Measurements from ENCODE around the gene CCL27. TPM values are rescaled to one million over a fixed set of nuclear protein-coding genes. Genes with fewer than 3 reads are reported as not detected.
A peak's percentile ranks its signal among the peaks of the same experiment; 100 is the strongest.

CCL27 gene
- total RNA-seq, 4 donors from 2014 or later, result not detected

DNA sequence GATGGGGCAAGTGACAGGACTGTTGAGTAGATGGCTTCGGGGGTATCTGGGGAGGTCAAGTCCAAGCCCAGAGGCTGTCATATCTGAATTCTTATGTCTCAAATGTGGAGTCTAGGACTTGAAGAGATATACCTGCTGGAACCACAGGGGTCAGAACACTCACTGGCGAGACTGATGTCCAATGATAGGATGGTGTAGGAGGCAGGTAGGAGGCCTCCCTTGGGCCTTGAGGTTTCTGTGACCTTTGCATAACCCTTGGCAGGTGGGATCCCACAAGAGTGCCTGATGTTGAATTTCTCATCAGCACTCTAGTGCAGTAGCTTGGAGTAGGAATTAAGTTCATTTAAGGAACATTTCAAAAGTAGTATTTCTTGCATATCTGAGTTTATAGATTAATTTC lies 44.7 kb upstream of the CCL27 start:
- Histone ChIP-seq H3K36me3 (no peaks in the 10 kb centered on the region), H3K4me1 (peaks cover 0 to 14% (median 9%) of the 10 kb centered on the region in 4 donors), H3K4me3 (no peak overlapping the region), H3K9me3 (no peaks in the 10 kb centered on the region), H3K27me3 (no peaks in the 10 kb centered on the region), H3K27ac (replicated peaks in 1 of 4) (no peak overlapping the region)
- no peak for DNase-seq (ENCODE audit: extremely low spot score)
- WGBS, result 98% methylated on average over 2 of the region's 2 CpGs
- intact Hi-C loops (cut with DNase I), result loop anchor here (10.0 kb wide), 1 partner anchor 278 kb away; the partner anchor contains the start of gene DNAJB5
- TF ChIP-seq EP300 (IDR thresholded peaks at IDR 0.05) (no peak), POLR2AphosphoS5 (IDR thresholded peaks at IDR 0.05) (no peak), POLR2A (IDR thresholded peaks at IDR 0.05; ENCODE audit: low read depth) (no peak)
- TF ChIP-seq, protein P1, sequence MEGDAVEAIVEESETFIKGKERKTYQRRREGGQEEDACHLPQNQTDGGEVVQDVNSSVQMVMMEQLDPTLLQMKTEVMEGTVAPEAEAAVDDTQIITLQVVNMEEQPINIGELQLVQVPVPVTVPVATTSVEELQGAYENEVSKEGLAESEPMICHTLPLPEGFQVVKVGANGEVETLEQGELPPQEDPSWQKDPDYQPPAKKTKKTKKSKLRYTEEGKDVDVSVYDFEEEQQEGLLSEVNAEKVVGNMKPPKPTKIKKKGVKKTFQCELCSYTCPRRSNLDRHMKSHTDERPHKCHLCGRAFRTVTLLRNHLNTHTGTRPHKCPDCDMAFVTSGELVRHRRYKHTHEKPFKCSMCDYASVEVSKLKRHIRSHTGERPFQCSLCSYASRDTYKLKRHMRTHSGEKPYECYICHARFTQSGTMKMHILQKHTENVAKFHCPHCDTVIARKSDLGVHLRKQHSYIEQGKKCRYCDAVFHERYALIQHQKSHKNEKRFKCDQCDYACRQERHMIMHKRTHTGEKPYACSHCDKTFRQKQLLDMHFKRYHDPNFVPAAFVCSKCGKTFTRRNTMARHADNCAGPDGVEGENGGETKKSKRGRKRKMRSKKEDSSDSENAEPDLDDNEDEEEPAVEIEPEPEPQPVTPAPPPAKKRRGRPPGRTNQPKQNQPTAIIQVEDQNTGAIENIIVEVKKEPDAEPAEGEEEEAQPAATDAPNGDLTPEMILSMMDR (IDR thresholded peaks at IDR 0.05), result no peak

DNA sequence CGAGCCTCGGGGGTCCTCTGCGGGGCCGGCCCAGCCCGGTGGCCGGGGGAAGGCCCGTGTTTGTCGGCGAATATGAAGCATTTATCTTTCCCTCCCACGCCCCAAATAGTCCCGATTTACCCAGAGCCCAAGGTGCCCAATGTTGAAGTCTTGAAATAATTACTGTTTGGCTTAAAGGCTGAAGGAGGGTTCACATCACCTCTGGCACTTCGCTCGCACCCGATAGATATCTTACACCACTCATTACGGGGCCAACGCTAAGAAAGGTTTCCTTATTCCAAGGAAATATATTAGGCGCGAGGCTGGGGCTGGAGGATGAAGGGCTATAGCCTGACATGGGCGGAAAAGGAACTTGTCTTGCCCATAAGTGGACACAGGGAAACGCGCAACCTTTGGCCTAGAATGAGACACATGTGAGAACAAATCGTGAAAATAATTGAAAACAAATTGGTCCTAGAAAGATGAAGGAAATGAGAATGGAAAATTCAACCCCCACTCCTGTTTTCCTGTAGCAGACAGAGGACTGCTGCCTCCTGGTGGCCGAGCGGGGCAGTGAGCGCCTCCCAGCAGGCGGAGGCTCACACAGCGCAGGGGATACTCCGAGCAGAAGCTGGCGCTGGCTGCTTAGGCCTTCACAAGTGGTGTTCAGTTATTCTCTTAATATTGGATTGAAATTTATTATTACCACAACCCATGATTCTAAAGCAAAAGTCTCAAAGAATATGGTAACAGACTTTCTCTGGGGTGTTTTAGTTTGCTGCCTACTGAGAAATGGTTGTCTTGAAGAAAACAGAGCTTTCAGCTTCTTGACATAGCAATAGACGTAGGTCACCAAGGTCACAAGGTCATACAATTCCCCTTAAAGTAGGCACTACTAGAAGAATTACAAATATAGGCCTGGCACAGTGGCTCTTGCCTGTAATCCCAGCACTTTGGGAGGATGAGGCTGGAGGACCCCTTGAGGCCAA lies 39.6 kb upstream of the CCL27 start:
- Histone ChIP-seq H3K27me3 (no peaks in the 10 kb centered on the region), H3K36me3 (no peaks in the 10 kb centered on the region), H3K4me3 (peak overlapping the region; percentile 72 to 92 (median 76))

DNA sequence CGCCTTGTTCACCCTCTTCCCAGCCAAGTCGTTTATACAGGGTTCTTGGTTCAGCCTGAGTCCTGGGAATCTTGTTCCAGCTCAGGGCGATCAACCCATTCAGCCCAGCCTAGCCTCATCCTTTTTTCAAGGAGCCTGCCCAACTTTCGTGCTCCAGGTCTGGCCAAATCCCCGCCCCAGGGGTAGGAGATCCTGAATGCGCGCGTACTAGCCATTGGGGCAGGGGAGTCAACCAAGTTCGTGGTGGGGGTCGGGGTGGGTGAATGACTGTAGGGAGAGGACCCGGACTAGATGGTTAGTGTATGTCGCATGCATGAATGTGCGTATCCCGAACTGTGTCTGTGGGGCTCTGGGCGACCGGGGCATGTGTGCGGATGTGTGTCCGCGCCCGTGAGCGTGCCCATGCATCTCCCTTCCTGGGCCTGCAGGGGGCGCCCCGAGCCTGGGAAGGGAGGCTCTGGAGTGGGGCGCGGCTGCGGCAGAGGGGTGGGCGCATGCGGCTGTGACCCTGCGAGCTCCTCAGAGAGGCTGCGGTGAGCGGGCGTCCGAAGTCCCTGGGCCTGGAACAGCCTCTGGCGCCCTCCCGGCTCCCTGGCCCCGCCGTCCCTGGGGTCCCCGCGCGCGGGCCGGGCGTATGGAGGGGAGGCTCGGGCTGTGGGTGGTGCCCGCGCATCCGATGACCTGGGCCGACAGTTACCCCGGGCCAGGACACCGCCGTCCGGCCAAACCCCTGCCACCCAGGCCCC lies 38.7 kb upstream of the CCL27 start:
- H3K27me3 ChIP-seq, result no peaks in the 10 kb centered on the region
- H3K4me3 ChIP-seq, result peak overlapping the region; percentile 72 to 92 (median 76)
- peak overlapping the region; percentile 80 to 90 (median 86) for H3K27ac ChIP-seq (replicated peaks in 1 of 4)
- peaks cover 4 to 20% (median 11%) of the 10 kb centered on the region in 4 donors for H3K4me1 ChIP-seq
- intact Hi-C loops (cut with DNase I), result loop anchor here (2.0 to 10.0 kb wide), 4 partner anchors 34 to 284 kb away; partner anchors contain the start of gene DNAJB5
- no peaks in the 10 kb centered on the region for H3K36me3 ChIP-seq
- TF ChIP-seq POLR2A (IDR thresholded peaks at IDR 0.05; ENCODE audit: low read depth), result no peak
- TF ChIP-seq EP300 (IDR thresholded peaks at IDR 0.05), result no peak
- TF ChIP-seq, protein P1 (IDR thresholded peaks at IDR 0.05), result peak; percentile 87 to 98 (median 96)
- peak; percentile 38 to 65 for TF ChIP-seq POLR2AphosphoS5 (IDR thresholded peaks at IDR 0.05)
- DNase-seq (ENCODE audit: extremely low spot score), result no peak
- 18% methylated on average over 24 of the region's 52 CpGs for WGBS
- no peaks in the 10 kb centered on the region for H3K9me3 ChIP-seq

More for the DNA sequence above, 39.6 kb upstream of the CCL27 start:
- TF ChIP-seq POLR2AphosphoS5 (IDR thresholded peaks at IDR 0.05) (peak; percentile 53 to 72), POLR2A (IDR thresholded peaks at IDR 0.05; ENCODE audit: low read depth) (no peak), EP300 (IDR thresholded peaks at IDR 0.05) (no peak)
- TF ChIP-seq, protein P1 (IDR thresholded peaks at IDR 0.05), result peak; percentile 97 to 99 (median 98)
- Histone ChIP-seq H3K9me3 (no peaks in the 10 kb centered on the region), H3K4me1 (peaks cover 4 to 20% (median 11%) of the 10 kb centered on the region in 4 donors), H3K27ac (replicated peaks in 1 of 4) (peak overlapping the region; percentile 80 to 90 (median 86))
- peak; percentile 93 for DNase-seq (ENCODE audit: extremely low spot score)
- 3% methylated on average over 30 of the region's 30 CpGs for WGBS
- intact Hi-C loops (cut with DNase I), result loop anchor here (2.0 to 10.0 kb wide), 4 partner anchors 35 to 283 kb away; partner anchors contain the start of gene DNAJB5

DNA sequence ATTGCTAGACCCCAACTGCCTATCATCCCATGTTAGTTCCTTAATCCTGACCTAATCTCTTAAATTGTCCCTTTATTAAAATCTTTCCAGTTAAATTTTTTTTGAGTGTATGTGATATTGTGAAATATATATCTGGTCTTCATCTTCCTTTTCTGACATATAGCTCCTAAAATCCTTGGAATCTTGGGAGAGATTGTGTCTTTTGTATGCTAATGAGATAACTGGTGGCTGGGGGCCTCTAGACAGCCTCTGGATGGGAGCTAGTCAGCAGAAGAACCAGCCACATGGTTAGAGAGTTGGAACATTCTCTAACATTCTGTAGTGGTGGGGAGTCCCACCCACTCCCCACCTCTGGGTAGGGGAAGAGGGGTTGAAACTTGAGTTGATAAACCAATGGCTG lies 32.4 kb upstream of the CCL27 start:
- Histone ChIP-seq H3K4me3 (no peak overlapping the region), H3K9me3 (no peaks in the 10 kb centered on the region), H3K27ac (replicated peaks in 1 of 4) (no peak overlapping the region), H3K36me3 (no peaks in the 10 kb centered on the region), H3K27me3 (no peaks in the 10 kb centered on the region), H3K4me1 (peaks cover 0 to 3% (median 0%) of the 10 kb centered on the region in 4 donors)
- intact Hi-C loops (cut with DNase I), result no loop called here
- DNase-seq (ENCODE audit: extremely low spot score), result no peak
- TF ChIP-seq POLR2AphosphoS5 (IDR thresholded peaks at IDR 0.05) (no peak), POLR2A (IDR thresholded peaks at IDR 0.05; ENCODE audit: low read depth) (no peak), EP300 (IDR thresholded peaks at IDR 0.05) (no peak)
- TF ChIP-seq, protein P1 (IDR thresholded peaks at IDR 0.05), result no peak
